Activated CD4-positive, CD25-positive, alpha-beta regulatory T cell treated with anti-CD3 and anti-CD28 coated beads, Interleukin-2, amount 50 U/mL, for 16 hours (primary cell): ENCODE results near the gene RIPPLY2.

Experiments used
- DNase-seq: peaks from one replicate; pipeline ENCODE4 v3.0.0-alpha.2; 2020; ENCODE audit warnings: low read depth, low spot score

Gene RIPPLY2

GRCh38 chr6:83905648-83906047 lies 52.5 kb downstream of the RIPPLY2 start:
- no peak for DNase-seq
